ENCODE data around the gene CDHR2. TPM values are rescaled to one million over a fixed set of nuclear protein-coding genes. Genes with fewer than 3 reads are reported as not detected.
"Not testable (repeated sequence)": the region's sequence is repeated elsewhere in the genome, so short reads cannot be mapped to it uniquely, and the experiment has no call there.

Gene CDHR2
- total RNA-seq, 6 experiments from 2014 or later = not detected

DNA sequence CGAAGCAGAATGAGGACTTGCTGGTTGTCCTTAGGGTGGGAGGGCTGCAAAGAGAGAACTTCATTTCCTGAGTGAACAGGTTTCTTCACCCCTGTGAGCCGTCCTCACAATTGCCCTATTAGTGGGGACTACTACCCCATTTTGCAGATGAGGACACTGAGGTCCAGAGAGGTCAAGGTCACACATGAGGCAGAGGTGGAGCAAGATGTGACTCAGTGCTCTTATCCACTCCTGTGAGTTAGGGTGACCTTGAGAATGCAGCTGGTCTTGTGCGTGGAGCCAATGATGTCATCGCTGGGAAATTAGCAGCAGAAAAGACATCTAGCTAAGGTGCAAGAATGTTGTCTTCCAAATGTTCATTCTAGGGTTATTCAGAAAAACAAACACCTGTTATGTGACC lies 33.9 kb downstream of the CDHR2 start:
- Mint-ChIP-seq H3K27ac (no peak overlapping the region), H3K4me1 (ENCODE audit: low read depth) (no peaks in the 10 kb centered on the region), H3K9me3 (peaks cover 11% of the 10 kb centered on the region), H3K36me3 (ENCODE audit: low read depth) (no peaks in the 10 kb centered on the region), H3K27me3 (ENCODE audit: insufficient read depth) (peaks cover 11% of the 10 kb centered on the region), H3K4me3 (no peak overlapping the region)
- TF ChIP-seq, protein P1, sequence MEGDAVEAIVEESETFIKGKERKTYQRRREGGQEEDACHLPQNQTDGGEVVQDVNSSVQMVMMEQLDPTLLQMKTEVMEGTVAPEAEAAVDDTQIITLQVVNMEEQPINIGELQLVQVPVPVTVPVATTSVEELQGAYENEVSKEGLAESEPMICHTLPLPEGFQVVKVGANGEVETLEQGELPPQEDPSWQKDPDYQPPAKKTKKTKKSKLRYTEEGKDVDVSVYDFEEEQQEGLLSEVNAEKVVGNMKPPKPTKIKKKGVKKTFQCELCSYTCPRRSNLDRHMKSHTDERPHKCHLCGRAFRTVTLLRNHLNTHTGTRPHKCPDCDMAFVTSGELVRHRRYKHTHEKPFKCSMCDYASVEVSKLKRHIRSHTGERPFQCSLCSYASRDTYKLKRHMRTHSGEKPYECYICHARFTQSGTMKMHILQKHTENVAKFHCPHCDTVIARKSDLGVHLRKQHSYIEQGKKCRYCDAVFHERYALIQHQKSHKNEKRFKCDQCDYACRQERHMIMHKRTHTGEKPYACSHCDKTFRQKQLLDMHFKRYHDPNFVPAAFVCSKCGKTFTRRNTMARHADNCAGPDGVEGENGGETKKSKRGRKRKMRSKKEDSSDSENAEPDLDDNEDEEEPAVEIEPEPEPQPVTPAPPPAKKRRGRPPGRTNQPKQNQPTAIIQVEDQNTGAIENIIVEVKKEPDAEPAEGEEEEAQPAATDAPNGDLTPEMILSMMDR (IDR thresholded peaks at IDR 0.05) = no peak
- DNase-seq = no peak

DNA sequence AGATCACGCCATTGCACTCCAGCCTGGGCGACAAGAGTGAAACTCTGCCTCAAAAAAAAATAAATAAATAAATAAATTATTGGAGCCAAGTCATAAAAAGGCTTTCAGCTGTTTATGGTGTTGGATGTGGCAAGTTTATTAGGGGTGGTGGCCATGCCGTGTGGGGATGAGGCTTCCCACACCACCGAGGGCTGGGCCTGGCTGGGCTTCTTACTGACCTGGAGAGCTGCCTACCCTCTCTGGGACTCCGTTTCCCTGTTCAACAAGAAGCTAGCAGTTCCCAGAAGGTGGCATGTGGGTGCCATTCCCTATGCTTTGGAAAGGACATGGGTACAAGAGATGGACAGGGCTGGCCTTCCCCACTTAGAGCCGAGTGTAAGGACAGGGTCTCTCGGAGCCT lies 38.3 kb downstream of the CDHR2 start:
- Mint-ChIP-seq H3K4me3 (no peak overlapping the region), H3K4me1 (ENCODE audit: low read depth) (no peaks in the 10 kb centered on the region), H3K36me3 (ENCODE audit: low read depth) (no peaks in the 10 kb centered on the region), H3K27ac (no peak overlapping the region), H3K27me3 (ENCODE audit: insufficient read depth) (peaks cover 17% of the 10 kb centered on the region), H3K9me3 (peaks cover 15% of the 10 kb centered on the region)
- TF ChIP-seq, protein P1 (IDR thresholded peaks at IDR 0.05) = no peak
- DNase-seq = no peak

DNA sequence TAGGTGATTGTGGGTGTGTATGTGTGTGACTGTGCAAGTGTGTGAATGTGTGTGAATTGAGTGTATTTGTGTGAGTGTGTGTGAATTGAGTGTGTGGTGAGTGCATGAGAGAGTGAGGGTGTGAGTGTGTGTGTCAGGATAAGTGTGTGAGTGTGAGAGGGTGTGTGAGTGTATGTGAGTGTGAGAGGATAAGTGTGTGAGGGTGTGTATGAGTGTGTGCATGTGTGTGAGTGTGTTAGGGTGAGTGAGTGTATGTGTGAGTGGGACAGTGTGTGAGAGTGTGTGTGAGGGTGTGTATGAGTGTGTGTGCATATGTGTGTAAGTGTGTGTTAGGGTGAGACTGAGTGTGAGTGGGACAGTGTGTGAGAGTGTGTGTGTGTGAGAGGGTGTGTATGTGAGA lies 39.2 kb downstream of the CDHR2 start:
- no peak overlapping the region for H3K27ac Mint-ChIP-seq
- H3K9me3 Mint-ChIP-seq = peaks cover 15% of the 10 kb centered on the region
- H3K4me1 Mint-ChIP-seq (ENCODE audit: low read depth) = no peaks in the 10 kb centered on the region
- DNase-seq = no peak
- H3K4me3 Mint-ChIP-seq = no peak overlapping the region
- H3K27me3 Mint-ChIP-seq (ENCODE audit: insufficient read depth) = peaks cover 17% of the 10 kb centered on the region
- no peaks in the 10 kb centered on the region for H3K36me3 Mint-ChIP-seq (ENCODE audit: low read depth)
- TF ChIP-seq, protein P1 (IDR thresholded peaks at IDR 0.05) = no peak

DNA sequence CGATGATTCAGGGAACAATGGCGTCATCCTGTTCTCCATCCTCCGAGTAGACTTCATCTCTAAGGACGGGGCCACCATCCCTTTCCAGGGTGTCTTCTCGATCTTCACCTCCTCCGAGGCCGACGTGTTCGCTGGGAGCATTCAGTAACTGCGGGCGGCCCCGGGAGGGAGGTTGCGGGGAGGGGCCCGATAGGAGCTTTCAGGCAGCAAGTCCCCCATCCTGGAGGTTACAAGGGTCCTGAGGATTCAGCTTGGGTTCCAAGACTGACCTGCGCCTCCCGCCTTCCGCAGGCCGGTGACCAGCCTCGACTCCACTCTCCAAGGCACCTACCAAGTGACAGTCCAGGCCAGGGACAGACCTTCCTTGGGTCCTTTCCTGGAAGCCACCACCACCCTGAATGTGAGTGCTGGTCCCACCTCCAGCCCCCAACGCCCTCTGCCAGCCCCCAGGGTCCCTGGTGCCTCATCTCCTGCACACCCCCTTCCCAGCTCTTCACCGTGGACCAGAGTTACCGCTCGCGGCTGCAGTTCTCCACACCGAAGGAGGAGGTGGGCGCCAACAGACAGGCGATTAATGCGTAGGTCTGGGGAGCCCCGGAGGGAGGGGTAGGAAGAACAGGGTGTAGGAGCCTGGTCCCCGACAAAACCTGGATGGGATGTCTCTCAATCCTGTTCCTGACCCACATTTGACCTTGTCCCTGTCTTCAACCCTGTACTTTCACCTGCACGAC lies 40.1 kb downstream of the CDHR2 start:
- Mint-ChIP-seq H3K27me3 (ENCODE audit: insufficient read depth) (peaks cover 11% of the 10 kb centered on the region), H3K4me1 (ENCODE audit: low read depth) (no peaks in the 10 kb centered on the region), H3K9me3 (peaks cover 15% of the 10 kb centered on the region), H3K36me3 (ENCODE audit: low read depth) (no peaks in the 10 kb centered on the region), H3K27ac (no peak overlapping the region), H3K4me3 (no peak overlapping the region)
- DNase-seq = no peak
- TF ChIP-seq, protein P1 (IDR thresholded peaks at IDR 0.05) = no peak

DNA sequence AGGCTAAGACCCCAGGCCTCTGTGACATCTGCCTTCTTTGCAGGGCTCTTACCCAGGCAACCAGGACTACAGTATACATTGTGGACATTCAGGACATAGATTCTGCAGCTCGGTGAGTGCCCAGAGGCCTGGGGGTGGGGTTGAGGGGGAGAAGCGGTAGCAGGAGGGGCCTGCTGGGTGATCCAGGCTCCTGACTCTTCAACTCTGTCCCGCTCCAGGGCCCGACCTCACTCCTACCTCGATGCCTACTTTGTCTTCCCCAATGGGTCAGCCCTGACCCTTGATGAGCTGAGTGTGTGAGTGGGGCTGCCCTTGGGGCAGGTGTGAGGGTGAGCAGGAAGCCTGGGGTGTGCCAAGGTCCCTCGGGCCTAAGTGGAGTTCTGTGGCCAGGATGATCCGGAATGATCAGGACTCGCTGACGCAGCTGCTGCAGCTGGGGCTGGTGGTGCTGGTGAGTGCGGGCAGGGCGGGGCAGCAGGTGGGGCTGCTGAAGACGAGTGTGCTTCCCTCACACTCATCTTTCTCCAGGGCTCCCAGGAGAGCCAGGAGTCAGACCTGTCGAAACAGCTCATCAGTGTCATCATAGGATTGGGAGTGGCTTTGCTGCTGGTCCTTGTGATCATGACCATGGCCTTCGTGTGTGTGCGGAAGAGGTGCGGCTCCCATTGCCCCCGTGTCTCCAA lies 41.0 kb downstream of the CDHR2 start:
- Mint-ChIP-seq H3K36me3 (ENCODE audit: low read depth) (no peaks in the 10 kb centered on the region), H3K4me3 (no peak overlapping the region)

DNA sequence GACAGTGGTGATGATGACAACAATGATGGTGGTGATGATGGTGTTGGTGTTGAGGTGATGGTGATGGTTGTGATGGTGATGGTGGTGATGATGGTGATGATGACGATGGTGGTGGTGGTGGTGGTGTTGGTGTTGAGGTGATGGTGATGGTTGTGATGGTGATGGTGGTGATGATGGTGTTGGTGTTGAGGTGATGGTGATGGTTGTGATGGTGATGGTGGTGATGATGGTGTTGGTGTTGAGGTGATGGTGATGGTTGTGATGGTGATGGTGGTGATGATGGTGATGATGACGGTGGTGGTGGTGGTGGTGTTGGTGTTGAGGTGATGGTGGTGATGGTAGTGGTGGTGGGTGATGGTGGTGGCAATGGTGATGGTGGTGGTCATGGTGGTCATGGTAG lies 42.5 kb downstream of the CDHR2 start:
- not testable (repeated sequence) for H3K4me3 Mint-ChIP-seq

More for the DNA sequence above, 41.0 kb downstream of the CDHR2 start:
- H3K4me1 Mint-ChIP-seq (ENCODE audit: low read depth) = no peaks in the 10 kb centered on the region
- peaks cover 13% of the 10 kb centered on the region for H3K9me3 Mint-ChIP-seq
- TF ChIP-seq, protein P1 (IDR thresholded peaks at IDR 0.05) = no peak
- H3K27me3 Mint-ChIP-seq (ENCODE audit: insufficient read depth) = peaks cover 11% of the 10 kb centered on the region
- DNase-seq = no peak
- no peak overlapping the region for H3K27ac Mint-ChIP-seq

More for the DNA sequence above, 42.5 kb downstream of the CDHR2 start:
- peaks cover 11% of the 10 kb centered on the region for H3K27me3 Mint-ChIP-seq (ENCODE audit: insufficient read depth)
- not testable (repeated sequence) for H3K9me3 Mint-ChIP-seq; H3K4me1 Mint-ChIP-seq (ENCODE audit: low read depth); H3K27ac Mint-ChIP-seq; DNase-seq; H3K36me3 Mint-ChIP-seq (ENCODE audit: low read depth)
